K562 (cell line): ENCODE data around the gene ACBD6. TPM values are rescaled to one million over a fixed set of nuclear protein-coding genes. Genes with fewer than 3 reads are reported as not detected.

Source experiments
- ATAC-seq: fragments of 200-7000 bp; cut with Tn5 transposase; 3 replicates; pipeline ENCODE4 v1.9.1; 2020; ENCODE audit warnings: moderate library complexity
- BruUV-seq: library from RNA; stranded (reverse); fragments of 400-500 nt; replicated peaks from 2 replicates; lab custom pipeline; 2021; lab: Mats Ljungman, UMichigan
- CTCF ChIA-PET: fragments of 300-600 bp; formaldehyde crosslinking; extraction: SDS; loops from one replicate; lab custom pipeline; 2021; ENCODE audit warnings: low intra/inter-chr PET ratio; lab: Yijun Ruan, JAX
- POLR2A ChIA-PET: fragments of 300-600, 350-650 bp; sonication (Branson Sonifier 250); formaldehyde crosslinking; extraction: SDS; loops from one replicate; lab custom pipeline; 2021; ENCODE audit warnings: antibody characterized with exemption, inconsistent platforms; lab: Yijun Ruan, JAX
- DNase-seq, 4 experiments: peaks; one replicate each; pipeline versions ENCODE4 v3.0.0 to v3.0.0-alpha.2; 2011 to 2018; ENCODE audit warnings: low spot score in 3 of 4, mixed read lengths in 3 of 4; ENCODE audit errors: extremely low read depth in 1 of 4
- FAIRE-seq: peaks from 2 replicates; lab custom pipeline; 2011; peaks lifted over from hg19 to GRCh38; lab: Jason Lieb, UNC
- H2AFZ ChIP-seq: 2 replicates; pipeline ENCODE4 v1.6.0; 2011; ENCODE audit warnings: low read depth, low read length, control low read depth, inconsistent platforms
- H3K27ac ChIP-seq: fragments of 200-600 bp; 3 replicates; pipeline ENCODE4 v1.8.0; 2011; ENCODE audit warnings: low read depth, mild to moderate bottlenecking, control low read depth, inconsistent platforms, low read length, moderate library complexity, mixed read lengths; ENCODE audit errors: extremely low read depth
- H3K27me3 ChIP-seq, 2 experiments: fragments of 300-600 bp in 1 of 2; 2 replicates in 1 of 2; 3 replicates in 1 of 2; pipeline versions ENCODE4 v1.6.0 to v1.8.0; 2011; ENCODE audit warnings: inconsistent platforms in 2 of 2, low read length in 2 of 2, mild to moderate bottlenecking in 1 of 2, mixed read lengths in 1 of 2, moderate library complexity in 1 of 2; ENCODE audit not compliant: control insufficient read depth in 2 of 2, insufficient read depth in 2 of 2
- H3K36me3 ChIP-seq: fragments of 300-600 bp; 3 replicates; pipeline ENCODE4 v1.8.0; 2011; ENCODE audit warnings: mild to moderate bottlenecking, low read length, inconsistent platforms; ENCODE audit not compliant: control insufficient read depth, insufficient read depth
- H3K4me1 ChIP-seq, 2 experiments: fragments of 200-600 bp in 1 of 2; replicated peaks in 1 of 2; 2 replicates in 1 of 2; 3 replicates in 1 of 2; pipeline versions ENCODE4 v1.5.1 to v1.8.0; 2011; ENCODE audit warnings: inconsistent platforms in 2 of 2, low read length in 2 of 2, mild to moderate bottlenecking in 1 of 2, mixed read lengths in 1 of 2, moderate library complexity in 1 of 2; ENCODE audit not compliant: control insufficient read depth in 2 of 2, insufficient read depth in 2 of 2
- H3K4me2 ChIP-seq: 2 replicates; pipeline ENCODE4 v1.6.1; 2011; ENCODE audit warnings: low read length, control low read depth, inconsistent platforms, mixed read lengths; ENCODE audit not compliant: insufficient read depth
- H3K4me3 ChIP-seq: fragments of 200-600 bp; sonication (generic), shearing (Covaris generic); 2 replicates; pipeline ENCODE4 v1.5.1; 2016; ENCODE audit warnings: control low read depth, inconsistent platforms
- H3K79me2 ChIP-seq: fragments of 200-600 bp; 3 replicates; pipeline ENCODE4 v1.8.0; 2011; ENCODE audit warnings: low read length, inconsistent platforms; ENCODE audit not compliant: control insufficient read depth, insufficient read depth
- H3K9ac ChIP-seq, 2 experiments: 2 replicates each; pipeline versions ENCODE4 v1.6.0 to v1.6.1; 2011; ENCODE audit warnings: low read depth in 2 of 2, low read length in 2 of 2, control low read depth in 1 of 2, inconsistent platforms in 1 of 2, mild to moderate bottlenecking in 1 of 2, mixed read lengths in 1 of 2; ENCODE audit not compliant: insufficient read depth in 1 of 2
- H3K9me1 ChIP-seq: one replicate; pipeline ENCODE4 v1.6.0; 2011; ENCODE audit warnings: inconsistent platforms, mild to moderate bottlenecking, low read length, moderate library complexity; ENCODE audit not compliant: control insufficient read depth, insufficient read depth
- H3K9me3 ChIP-seq: replicated peaks from 2 replicates; pipeline ENCODE4 v1.5.1; 2011; ENCODE audit warnings: low read depth, low read length, inconsistent platforms; ENCODE audit not compliant: control insufficient read depth, insufficient read depth
- H4K20me1 ChIP-seq: replicated peaks from 2 replicates; pipeline ENCODE4 v1.6.1; 2011; ENCODE audit warnings: low read length, inconsistent platforms, mixed read lengths; ENCODE audit not compliant: control insufficient read depth, insufficient read depth
- CEBPB ChIP-seq: fragments of 450-650 bp; IDR thresholded peaks from 2 replicates; pipeline ENCODE4 v1.6.1; 2016; ENCODE audit warnings: missing genetic modification characterization, missing compliant biosample characterization
- CEBPG ChIP-seq, 3 experiments: fragments of 200-800 bp in 1 of 3; sonication (Bioruptor generic) in 1 of 3; sonication (generic) in 1 of 3; formaldehyde crosslinking in 1 of 3; IDR thresholded peaks in 2 of 3; conservative IDR thresholded peaks in 1 of 3; 2 replicates each; pipeline versions ENCODE4 v1.6.1 to v1.8.0; 2016 to 2022; ENCODE audit warnings: missing compliant biosample characterization in 2 of 3, missing genetic modification characterization in 2 of 3, mild to moderate bottlenecking in 1 of 3, missing genetic modification reagents in 1 of 3
- DACH1 ChIP-seq: fragments of 450-650 bp; IDR thresholded peaks from 2 replicates; pipeline ENCODE4 v1.6.1; 2018; ENCODE audit not compliant: partially characterized antibody
- ELF4 ChIP-seq: fragments of 450-650 bp; formaldehyde crosslinking; IDR thresholded peaks from 2 replicates; pipeline ENCODE4 v1.4.0; 2022; ENCODE audit warnings: missing genetic modification characterization
- FOXP4 ChIP-seq: sonication (generic); formaldehyde crosslinking; IDR thresholded peaks from 2 replicates; pipeline ENCODE4 v1.8.0; 2022; ENCODE audit warnings: mild to moderate bottlenecking, missing genetic modification reagents, borderline replicate concordance
- HNRNPUL1 ChIP-seq: fragments of 200-400 bp; formaldehyde crosslinking; IDR thresholded peaks from 2 replicates; pipeline ENCODE4 v1.6.1; 2017; ENCODE audit warnings: low read length
- KDM4B ChIP-seq, 2 experiments: fragments of 450-650 bp in 1 of 2; sonication (generic) in 1 of 2; IDR thresholded peaks; 2 replicates each; pipeline ENCODE4 v1.6.1; 2016 to 2017; ENCODE audit warnings: borderline replicate concordance in 2 of 2, antibody characterized with exemption in 1 of 2, low read depth in 1 of 2, mild to moderate bottlenecking in 1 of 2
- LCOR ChIP-seq: sonication (generic); formaldehyde crosslinking; IDR thresholded peaks from 2 replicates; pipeline ENCODE4 v1.8.0; 2022; ENCODE audit warnings: mild to moderate bottlenecking, missing genetic modification reagents
- MAFK ChIP-seq: IDR thresholded peaks from 2 replicates; pipeline ENCODE4 v1.6.1; 2011; ENCODE audit warnings: low read length, improper control_type of control experiment
- NELFE ChIP-seq: IDR thresholded peaks from 2 replicates; pipeline ENCODE4 v1.6.1; 2011; ENCODE audit warnings: mild to moderate bottlenecking; ENCODE audit not compliant: insufficient read depth, insufficient read length
- NFIX ChIP-seq: fragments of 250-450 bp; sonication (Bioruptor Pico); IDR thresholded peaks from 2 replicates; pipeline ENCODE4 v1.4.0; 2020; ENCODE audit warnings: low read depth, mild to moderate bottlenecking, moderate library complexity
- RBM14 ChIP-seq: fragments of 200-400 bp; formaldehyde crosslinking; IDR thresholded peaks from 2 replicates; pipeline ENCODE4 v1.6.1; 2018; ENCODE audit warnings: low read depth, mild to moderate bottlenecking, low read length, moderate library complexity, borderline replicate concordance; ENCODE audit not compliant: insufficient read depth
- RBM15 ChIP-seq: fragments of 200-400 bp; formaldehyde crosslinking; IDR thresholded peaks from 2 replicates; pipeline ENCODE4 v1.6.1; 2018; ENCODE audit warnings: mild to moderate bottlenecking, low read length, moderate library complexity; ENCODE audit not compliant: insufficient read depth
- RUNX1 ChIP-seq: sonication (generic); IDR thresholded peaks from 2 replicates; pipeline ENCODE4 v1.6.1; 2016; ENCODE audit warnings: antibody characterized with exemption, low read depth
- SMAD2 ChIP-seq: fragments of 150-350 bp; IDR thresholded peaks from 2 replicates; pipeline ENCODE4 v1.6.1; 2014; ENCODE audit warnings: low read depth, mild to moderate bottlenecking, low read length
- SRSF7 ChIP-seq: fragments of 200-400 bp; formaldehyde crosslinking; optimal IDR thresholded peaks from 2 replicates; pipeline ENCODE3; 2017; ENCODE audit warnings: mild to moderate bottlenecking, low read depth, low read length
- ZNF140 ChIP-seq: fragments of 250-450 bp; sonication (Bioruptor Pico); IDR thresholded peaks from 2 replicates; pipeline ENCODE4 v1.8.0; 2021; ENCODE audit warnings: moderate library complexity, mild to moderate bottlenecking, inconsistent platforms
- ZNF224 ChIP-seq: sonication (generic); formaldehyde crosslinking; IDR thresholded peaks from 2 replicates; pipeline ENCODE4 v1.8.0; 2022; ENCODE audit warnings: mild to moderate bottlenecking, missing genetic modification reagents
- WGBS: fragments of 100-300 bp; shearing (Covaris generic); methylation state at CpG from one replicate; pipeline ENCODE4 v1.1.6; 2016; ENCODE audit warnings: low coverage, mixed read lengths; ENCODE audit not compliant: insufficient coverage; ENCODE audit errors: missing lambda C conversion rate; 5-methylcytosine and 5-hydroxymethylcytosine counted together
- in situ Hi-C: fragments of 300-500 bp; cut with MboI; formaldehyde crosslinking; loops from 4 replicates; pipeline ENCODE4 v1.15.0; 2018; ENCODE audit warnings: inconsistent platforms, mixed read lengths
- intact Hi-C: fragments of 100-400 bp; cut with micrococcal nuclease; formaldehyde crosslinking; loops from 2 replicates; pipeline ENCODE4 v1.14.2; 2022
- polyA plus RNA-seq, 8 experiments: library from polyadenylated mRNA; depleted of rRNA in 4 of 8; stranded (reverse) in 5 of 8; unstranded in 3 of 8; fragments of >200 nt; fragmentation: Nextera tagmentation in 2 of 8; fragmentation: Illumina TruSeq in 1 of 8; extraction: Ambion mirVana in 2 of 8; extraction: Trizol in 1 of 8; gene quantifications; 2 replicates each; pipeline versions ENCODE4 v1.2.1 to v1.2.3, GENCODE V29; 2011 to 2014; ENCODE audit warnings: inconsistent platforms in 1 of 8, missing spikeins in 1 of 8
- total RNA-seq, 7 experiments: library from RNA; depleted of rRNA in 6 of 7; stranded (reverse); fragments of >200 nt in 6 of 7; fragmentation: Illumina TruSeq in 2 of 7; extraction: Trizol in 2 of 7; gene quantifications; 2 replicates each; pipeline versions ENCODE4 v1.2.1 to v1.2.3, GENCODE V29; 2011 to 2021; ENCODE audit warnings: low replicate concordance in 1 of 7

ACBD6 gene
- total and polyA plus RNA-seq, 9 of the 15 experiments (the other 6 are each of a cell fraction or from before 2014, with no cell fraction given): 16.9 to 107 (median 77.7) TPM

DNA sequence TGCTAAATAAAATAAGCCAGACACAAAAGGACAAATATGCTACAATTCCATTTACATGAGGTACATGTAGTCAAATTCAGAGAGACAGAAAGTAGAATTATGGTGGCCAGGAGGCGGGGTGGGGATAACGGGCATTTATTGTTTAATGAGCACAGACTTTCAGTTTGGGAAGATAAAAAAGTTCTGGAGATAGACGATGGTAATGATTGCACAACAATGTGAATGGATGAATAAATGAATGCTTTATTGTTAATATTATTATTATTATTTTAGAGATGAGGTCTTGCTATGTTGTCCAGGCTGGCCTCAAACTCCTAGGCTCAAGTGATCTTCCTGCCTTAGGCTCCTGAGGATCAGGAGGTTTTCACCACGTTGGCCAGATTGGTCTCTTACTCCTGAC lies 150.4 kb downstream of the ACBD6 start:
- ChIA-PET POLR2A (no interaction called here), CTCF (no interaction called here)
- Histone ChIP-seq H3K9me3 (no peaks in the 10 kb centered on the region), H4K20me1 (no peaks in the 10 kb centered on the region), H3K9me1 (no peaks in the 10 kb centered on the region), H2AFZ (no peak overlapping the region), H3K36me3 (no peaks in the 10 kb centered on the region), H3K4me3 (no peak overlapping the region), H3K4me2 (no peak overlapping the region), H3K9ac (no peak overlapping the region), H3K27ac (no peak overlapping the region), H3K27me3 (no peaks in the 10 kb centered on the region), H3K4me1 (no peaks in the 10 kb centered on the region), H3K79me2 (no peaks in the 10 kb centered on the region)
- TF ChIP-seq RBM14: no peak
- no peak for TF ChIP-seq NFIX
- TF ChIP-seq NELFE: no peak
- no peak for TF ChIP-seq CEBPG (CRISPR knock-in tag; IDR thresholded peaks at IDR 0.05)
- TF ChIP-seq CEBPG (tag; conservative IDR thresholded peaks at IDR 0.05 in 1 of 2, IDR thresholded peaks at IDR 0.05 in 1 of 2): peak in 1 of 2 experiments; percentile 80; a peak in 2 of 4 replicates
- TF ChIP-seq SRSF7: no peak
- no peak for TF ChIP-seq LCOR
- TF ChIP-seq KDM4B (IDR thresholded peaks at IDR 0.05; ENCODE audit: borderline replicate concordance in 2 of 2, low read depth in 1 of 2): no peak
- TF ChIP-seq RBM15: no peak
- peak; percentile 70 for TF ChIP-seq CEBPB (tag)
- TF ChIP-seq SMAD2: no peak
- no peak for TF ChIP-seq DACH1
- TF ChIP-seq ELF4 (CRISPR knock-in tag): no peak
- TF ChIP-seq ZNF140 (CRISPR knock-in tag): no peak
- no peak for TF ChIP-seq MAFK
- no peak for TF ChIP-seq HNRNPUL1
- TF ChIP-seq FOXP4: no peak
- TF ChIP-seq RUNX1: no peak
- no peak for TF ChIP-seq ZNF224
- no peak for FAIRE-seq
- no peak for DNase-seq
- WGBS: 75% methylated on average over 4 of the region's 4 CpGs
- ATAC-seq: no peak
- in situ Hi-C loops (no loop called here), intact Hi-C loops (loop anchor here (5.0 kb wide), 1 partner anchor 165 kb away; no protein-coding TSS in a partner anchor)
- BruUV-seq: no TSS peak
